AG04449 (cell line): ENCODE data around the gene RAB29.

Experiments used
- CTCF ChIA-PET: fragments of 350-600 bp; formaldehyde crosslinking; extraction: SDS; loops from one replicate; lab custom pipeline; 2021; ENCODE audit warnings: antibody characterized with exemption; lab: Yijun Ruan, JAX
- POLR2A ChIA-PET: fragments of 400-600, 350-600 bp; formaldehyde crosslinking; extraction: SDS; loops from one replicate; lab custom pipeline; 2020; ENCODE audit warnings: antibody characterized with exemption, inconsistent platforms; lab: Yijun Ruan, JAX
- DNase-seq: peaks from one replicate; pipeline ENCODE4 v3.0.0-alpha.2; 2010; ENCODE audit warnings: low read depth, low spot score
- H3K4me3 ChIP-seq: 2 replicates; pipeline ENCODE4 v1.5.1; 2011; ENCODE audit warnings: low read depth, mild to moderate bottlenecking, control low read depth, low read length
- TF ChIP-seq, protein P1 (sequence below): IDR thresholded peaks from one replicate; pipeline ENCODE4 v1.5.1; 2011; ENCODE audit warnings: mild to moderate bottlenecking, moderate library complexity, low read length, control low read depth, inconsistent platforms; ENCODE audit not compliant: insufficient read depth; ENCODE audit errors: missing control alignments

RAB29 gene

GRCh38 chr1:205746757-205747412 is 28.4 kb downstream of the RAB29 start:
- ChIA-PET POLR2A (no interaction called here), CTCF (interaction anchor here (1.0 to 4.0 kb wide), 4 partner anchors 9 to 230 kb away, joined by 4 to 21 read pairs (median 6); no protein-coding TSS in a partner anchor)
- no peak overlapping the region; the same call in 1 of the 2 replicates for H3K4me3 ChIP-seq
- DNase-seq = no peak
- TF ChIP-seq, protein P1, sequence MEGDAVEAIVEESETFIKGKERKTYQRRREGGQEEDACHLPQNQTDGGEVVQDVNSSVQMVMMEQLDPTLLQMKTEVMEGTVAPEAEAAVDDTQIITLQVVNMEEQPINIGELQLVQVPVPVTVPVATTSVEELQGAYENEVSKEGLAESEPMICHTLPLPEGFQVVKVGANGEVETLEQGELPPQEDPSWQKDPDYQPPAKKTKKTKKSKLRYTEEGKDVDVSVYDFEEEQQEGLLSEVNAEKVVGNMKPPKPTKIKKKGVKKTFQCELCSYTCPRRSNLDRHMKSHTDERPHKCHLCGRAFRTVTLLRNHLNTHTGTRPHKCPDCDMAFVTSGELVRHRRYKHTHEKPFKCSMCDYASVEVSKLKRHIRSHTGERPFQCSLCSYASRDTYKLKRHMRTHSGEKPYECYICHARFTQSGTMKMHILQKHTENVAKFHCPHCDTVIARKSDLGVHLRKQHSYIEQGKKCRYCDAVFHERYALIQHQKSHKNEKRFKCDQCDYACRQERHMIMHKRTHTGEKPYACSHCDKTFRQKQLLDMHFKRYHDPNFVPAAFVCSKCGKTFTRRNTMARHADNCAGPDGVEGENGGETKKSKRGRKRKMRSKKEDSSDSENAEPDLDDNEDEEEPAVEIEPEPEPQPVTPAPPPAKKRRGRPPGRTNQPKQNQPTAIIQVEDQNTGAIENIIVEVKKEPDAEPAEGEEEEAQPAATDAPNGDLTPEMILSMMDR = no peak

DNA sequence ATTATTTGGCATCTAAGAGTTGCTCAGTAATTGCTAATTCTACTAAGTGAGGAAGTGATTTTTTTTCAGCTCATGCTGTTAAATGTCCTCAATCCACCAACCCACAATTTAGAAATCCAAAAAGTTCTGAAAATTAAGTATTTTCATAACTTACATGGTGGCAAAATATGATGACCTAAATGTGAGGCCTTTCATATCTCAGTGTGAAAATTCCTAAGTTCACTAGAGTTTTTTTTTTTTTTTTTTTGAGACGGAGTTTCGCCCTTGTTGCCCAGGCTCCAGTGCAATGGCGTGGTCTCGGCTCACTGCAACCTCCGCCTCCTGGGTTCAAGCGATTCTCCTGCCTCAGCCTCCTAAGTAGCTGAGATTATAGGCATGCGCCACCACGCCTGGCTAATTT is 30.9 kb downstream of the RAB29 start:
- no peak for DNase-seq
- ChIA-PET CTCF (interaction anchor here (1.5 to 4.0 kb wide), 3 partner anchors 33 to 233 kb away, joined by 4 to 21 read pairs (median 8); no protein-coding TSS in a partner anchor), POLR2A (no interaction called here)
- H3K4me3 ChIP-seq = no peak overlapping the region
- TF ChIP-seq, protein P1 = no peak

- no peak for DNase-seq
- ChIA-PET CTCF (interaction anchor here (4.0 kb wide), 1 partner anchor 33 kb away, joined by 21 read pairs; no protein-coding TSS in a partner anchor), POLR2A (no interaction called here)
- TF ChIP-seq, protein P1 = no peak
- H3K4me3 ChIP-seq = no peak overlapping the region
Observed at GRCh38 chr1:205743977-205744376, 31.3 kb downstream of the RAB29 start.

DNA sequence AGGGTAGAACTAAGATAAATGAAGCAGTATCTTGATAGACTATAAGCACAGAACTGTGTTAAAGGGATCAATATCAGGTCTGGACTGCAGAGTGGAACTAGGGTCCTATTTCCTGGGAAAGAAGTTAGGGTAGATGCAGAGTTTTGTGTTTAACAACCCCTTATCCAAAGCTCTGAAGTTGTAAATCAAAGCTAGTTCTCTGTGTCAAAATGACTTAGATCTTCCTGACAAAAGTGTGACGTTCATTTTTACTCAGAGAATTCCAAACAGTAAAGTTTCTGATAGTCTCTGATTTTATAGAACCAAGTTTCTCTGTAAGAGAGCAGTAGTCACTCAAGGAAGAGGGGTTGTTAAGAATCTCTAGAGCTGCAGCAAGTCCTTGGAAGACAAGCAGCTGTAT is 33.6 kb downstream of the RAB29 start:
- TF ChIP-seq, protein P1 = no peak
- ChIA-PET CTCF (interaction anchor here (25.6 kb wide), 1 partner anchor 30 kb away, joined by 362 read pairs; no protein-coding TSS in a partner anchor), POLR2A (no interaction called here)
- no peak for DNase-seq
- H3K4me3 ChIP-seq = no peak overlapping the region

DNA sequence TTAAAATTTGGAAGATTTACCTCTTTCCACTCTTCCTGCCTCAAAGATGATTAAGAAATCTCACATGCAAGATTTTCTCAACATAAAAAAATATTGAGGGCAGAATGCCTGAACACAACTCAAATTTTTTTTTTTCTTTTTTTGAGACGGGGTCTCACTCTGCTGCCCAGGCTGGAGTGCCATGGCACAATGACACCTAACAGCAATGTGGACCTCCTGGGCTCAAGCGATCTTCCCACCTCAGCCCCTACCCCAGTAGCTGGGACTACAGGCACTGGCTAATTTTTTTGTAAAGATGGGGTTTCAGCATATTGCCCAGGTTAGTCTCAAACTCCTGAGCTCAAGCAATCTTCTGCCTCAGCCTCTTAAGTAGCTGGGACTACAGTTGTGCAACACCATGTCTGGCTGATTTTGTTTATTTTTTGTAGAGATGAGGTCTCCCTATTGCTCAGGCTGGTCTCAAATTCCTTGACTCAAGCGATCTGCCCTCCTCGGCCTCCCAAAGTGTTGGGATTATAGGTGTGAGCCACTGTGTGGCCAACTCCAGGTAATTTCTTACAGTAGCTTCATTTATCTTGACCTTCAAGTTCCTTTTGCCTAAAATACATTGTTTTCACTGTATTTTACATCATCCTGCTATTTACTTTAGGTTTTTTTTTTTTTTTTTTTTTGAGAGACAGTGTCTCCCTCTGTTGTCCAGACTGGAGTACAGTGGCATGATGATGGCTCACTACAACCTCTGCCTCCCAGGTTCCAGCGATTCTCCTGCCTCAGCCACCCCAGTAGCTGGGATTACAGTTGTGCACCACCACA is 35.7 kb downstream of the RAB29 start:
- TF ChIP-seq, protein P1 = peak; percentile 14
- H3K4me3 ChIP-seq = no peak overlapping the region
- CTCF ChIA-PET = interaction anchor here (0.7 to 25.6 kb wide), 7 partner anchors 9 to 238 kb away, joined by 4 to 362 read pairs (median 6); no protein-coding TSS in a partner anchor
- POLR2A ChIA-PET = no interaction called here
- peak; percentile 62 for DNase-seq

DNA sequence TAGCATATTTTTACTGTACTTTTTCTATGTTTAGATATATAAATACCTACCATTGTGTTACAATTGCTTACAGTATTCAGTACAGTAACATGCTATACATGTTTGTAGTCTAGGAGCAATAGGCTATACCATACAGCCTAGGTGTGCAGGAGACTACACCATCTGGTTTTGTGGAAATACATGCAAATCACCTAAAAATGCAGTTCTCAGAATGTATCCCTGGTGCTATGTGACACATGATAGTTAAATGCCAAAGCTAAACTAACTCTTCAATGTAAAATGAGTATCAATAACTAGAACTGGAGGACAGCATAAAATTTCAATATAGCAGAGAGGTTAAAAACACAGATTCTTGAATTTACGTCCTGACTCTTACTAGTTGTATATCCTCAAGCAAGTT is 40.1 kb downstream of the RAB29 start:
- POLR2A ChIA-PET = no interaction called here
- no peak for DNase-seq
- CTCF ChIA-PET = interaction anchor here (1.9 to 25.6 kb wide), 2 partner anchors 24 to 242 kb away, joined by 7 to 362 read pairs; no protein-coding TSS in a partner anchor
- H3K4me3 ChIP-seq = no peak overlapping the region
- TF ChIP-seq, protein P1 = no peak
